ENCODE results near the gene CFAP20DC. TPM values are rescaled to one million over a fixed set of nuclear protein-coding genes. Genes with fewer than 3 reads are reported as not detected.

CFAP20DC gene
- total RNA-seq, 1 experiment from 2014 or later = 4.5 TPM

- Histone ChIP-seq H2BK15ac (ENCODE audit: low read depth, low read length) (no peak overlapping the region), H4K91ac (ENCODE audit: insufficient read length, low read depth, low read length) (no peak overlapping the region), H4K20me1 (ENCODE audit: control insufficient read depth, insufficient read depth, insufficient read length) (no peaks in the 10 kb centered on the region), H3K4ac (ENCODE audit: low read depth, low read length) (no peak overlapping the region), H3K79me1 (ENCODE audit: insufficient read depth, low read depth, low read length, poor library complexity, severe bottlenecking) (no peaks in the 10 kb centered on the region), H3K4me2 (ENCODE audit: insufficient read depth, insufficient read length, low read length) (no peak overlapping the region), H2BK120ac (ENCODE audit: low read depth, low read length, poor library complexity, severe bottlenecking) (no peak overlapping the region), H3K4me1 (ENCODE audit: insufficient read depth, low read length) (no peaks in the 10 kb centered on the region), H2BK5ac (ENCODE audit: insufficient read length, low read length) (no peak overlapping the region), H4K5ac (ENCODE audit: insufficient read length, low read depth, low read length) (no peak overlapping the region), H3K79me2 (ENCODE audit: insufficient read depth, low read length) (no peaks in the 10 kb centered on the region), H3K27me3 (ENCODE audit: insufficient read depth, low read length) (no peaks in the 10 kb centered on the region), H4K8ac (replicated peaks; ENCODE audit: insufficient read length, low read depth, low read length) (no peak overlapping the region), H3K9me3 (ENCODE audit: control insufficient read depth, low read depth, low read length) (no peaks in the 10 kb centered on the region), H3K23ac (ENCODE audit: insufficient read length, low read depth, low read length) (no peak overlapping the region), H2BK12ac (ENCODE audit: insufficient read length, low read depth, low read length) (no peak overlapping the region), H3K18ac (ENCODE audit: insufficient read length, low read depth, low read length) (no peak overlapping the region), H2BK20ac (ENCODE audit: low read depth, low read length, poor library complexity, severe bottlenecking) (no peak overlapping the region), H3T11ph (ENCODE audit: low read length) (no peak overlapping the region), H3K9ac (ENCODE audit: extremely low read depth, insufficient read length, low read length) (no peak overlapping the region), H3K27ac (ENCODE audit: insufficient read length, low read depth, low read length) (no peak overlapping the region), H3K14ac (ENCODE audit: insufficient read depth, low read length) (no peak overlapping the region), H3K23me2 (ENCODE audit: insufficient read length, low read depth, low read length, poor library complexity, severe bottlenecking) (no peaks in the 10 kb centered on the region), H3K56ac (ENCODE audit: insufficient read length, low read depth, low read length) (no peak overlapping the region), H2AFZ (ENCODE audit: low read length) (no peak overlapping the region), H2AK5ac (ENCODE audit: insufficient read length, low read length) (no peak overlapping the region)
- H3K9me3 Mint-ChIP-seq = peaks cover 0 to 3% of the 10 kb centered on the region in 2 experiments; a peak in 1 of 5 replicates
- H3K36me3 Mint-ChIP-seq (ENCODE audit: insufficient read depth in 1 of 3, low read depth in 3 of 3) = peaks cover 0 to 11% (median 0%) of the 10 kb centered on the region in 3 experiments; a peak in 2 of 7 replicates
- H3K27me3 Mint-ChIP-seq (ENCODE audit: low read depth) = peaks cover 3% of the 10 kb centered on the region; the same call in 1 of the 2 replicates
- no peak overlapping the region for H3K27ac Mint-ChIP-seq
- peaks cover 8 to 9% of the 10 kb centered on the region in 2 experiments; a peak in 3 of 4 replicates for H3K4me1 Mint-ChIP-seq
- WGBS (ENCODE audit: extremely low coverage, insufficient read length, low lambda C conversion rate) = no CpG with 5 or more reads among the region's 4 CpGs
- H3K4me3 Mint-ChIP-seq = no peak overlapping the region
- DNase-seq = no peak
- no peak for TF ChIP-seq CTCF (conservative IDR thresholded peaks at IDR 0.05)
Measured at GRCh38 chr3:58722561-58722960, 327.3 kb downstream of the CFAP20DC start.
